ENCODE results near the gene THRSP. TPM values are rescaled to one million over a fixed set of nuclear protein-coding genes. Genes with fewer than 3 reads are reported as not detected.
"Not testable (repeated sequence)": the region's sequence is repeated elsewhere in the genome, so short reads cannot be mapped to it uniquely, and the experiment has no call there.

The THRSP gene
- total RNA-seq, 1 donor from 2014 or later, result not detected

DNA sequence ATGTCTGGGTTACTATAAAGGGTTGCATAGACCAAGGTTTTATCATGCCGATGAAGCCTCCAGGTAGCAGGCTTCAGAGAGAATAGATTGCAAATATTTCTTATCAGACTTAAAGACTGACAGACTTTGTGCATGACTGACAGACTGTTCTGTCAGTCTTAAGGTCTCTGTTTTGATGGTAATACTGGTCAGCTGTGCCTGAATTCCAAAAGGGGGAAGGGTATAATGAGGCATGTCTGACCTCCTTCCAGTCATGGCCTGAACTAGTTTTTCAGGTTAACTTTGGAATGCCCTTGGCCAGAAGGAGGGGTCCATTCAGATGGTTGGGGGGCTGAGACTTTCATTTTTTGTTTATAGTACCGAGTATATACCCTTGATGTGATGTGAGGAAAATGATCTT, 35.9 kb upstream of the THRSP start:
- H3K4me1 ChIP-seq, result peaks cover 6% of the 10 kb centered on the region
- TF ChIP-seq POLR2A (IDR thresholded peaks at IDR 0.05) (no peak), POLR2AphosphoS5 (IDR thresholded peaks at IDR 0.05; ENCODE audit: insufficient read depth in 1 of 2, low read depth in 1 of 2) (no peak)
- TF ChIP-seq, protein P1, sequence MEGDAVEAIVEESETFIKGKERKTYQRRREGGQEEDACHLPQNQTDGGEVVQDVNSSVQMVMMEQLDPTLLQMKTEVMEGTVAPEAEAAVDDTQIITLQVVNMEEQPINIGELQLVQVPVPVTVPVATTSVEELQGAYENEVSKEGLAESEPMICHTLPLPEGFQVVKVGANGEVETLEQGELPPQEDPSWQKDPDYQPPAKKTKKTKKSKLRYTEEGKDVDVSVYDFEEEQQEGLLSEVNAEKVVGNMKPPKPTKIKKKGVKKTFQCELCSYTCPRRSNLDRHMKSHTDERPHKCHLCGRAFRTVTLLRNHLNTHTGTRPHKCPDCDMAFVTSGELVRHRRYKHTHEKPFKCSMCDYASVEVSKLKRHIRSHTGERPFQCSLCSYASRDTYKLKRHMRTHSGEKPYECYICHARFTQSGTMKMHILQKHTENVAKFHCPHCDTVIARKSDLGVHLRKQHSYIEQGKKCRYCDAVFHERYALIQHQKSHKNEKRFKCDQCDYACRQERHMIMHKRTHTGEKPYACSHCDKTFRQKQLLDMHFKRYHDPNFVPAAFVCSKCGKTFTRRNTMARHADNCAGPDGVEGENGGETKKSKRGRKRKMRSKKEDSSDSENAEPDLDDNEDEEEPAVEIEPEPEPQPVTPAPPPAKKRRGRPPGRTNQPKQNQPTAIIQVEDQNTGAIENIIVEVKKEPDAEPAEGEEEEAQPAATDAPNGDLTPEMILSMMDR (IDR thresholded peaks at IDR 0.05), result no peak
- H3K27ac ChIP-seq, result no peak overlapping the region
- H3K4me3 ChIP-seq, result no peak overlapping the region
- H3K9me3 ChIP-seq, result no peaks in the 10 kb centered on the region
- intact Hi-C loops (cut with DNase I), result no loop called here
- H3K36me3 ChIP-seq, result no peaks in the 10 kb centered on the region
- no peak for DNase-seq (ENCODE audit: extremely low spot score in 2 of 2)
- no peaks in the 10 kb centered on the region for H3K27me3 ChIP-seq

DNA sequence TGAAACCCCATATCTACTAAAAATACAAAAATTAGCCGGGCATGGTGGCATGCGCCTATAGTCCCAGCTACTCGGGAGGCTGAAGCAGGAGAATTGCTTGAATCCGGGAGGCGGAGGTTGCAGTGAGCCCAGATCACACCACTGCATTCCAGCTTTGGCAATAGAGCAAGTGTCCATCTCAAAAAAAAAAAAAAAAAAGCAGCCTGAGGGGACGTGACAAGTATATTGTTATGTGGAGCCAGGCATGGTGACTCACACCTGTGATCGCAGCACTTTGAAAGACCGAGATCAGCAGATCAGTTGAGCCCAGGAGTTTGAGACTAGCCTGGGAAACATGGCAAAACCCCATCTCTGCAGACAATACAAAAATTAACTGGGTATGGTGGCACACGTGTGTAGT, 35.2 kb upstream of the THRSP start:
- H3K4me3 ChIP-seq; H3K9me3 ChIP-seq; H3K4me1 ChIP-seq; H3K27ac ChIP-seq; DNase-seq (ENCODE audit: extremely low spot score in 2 of 2); H3K36me3 ChIP-seq; H3K27me3 ChIP-seq; intact Hi-C loops (cut with DNase I): not testable (repeated sequence)

DNA sequence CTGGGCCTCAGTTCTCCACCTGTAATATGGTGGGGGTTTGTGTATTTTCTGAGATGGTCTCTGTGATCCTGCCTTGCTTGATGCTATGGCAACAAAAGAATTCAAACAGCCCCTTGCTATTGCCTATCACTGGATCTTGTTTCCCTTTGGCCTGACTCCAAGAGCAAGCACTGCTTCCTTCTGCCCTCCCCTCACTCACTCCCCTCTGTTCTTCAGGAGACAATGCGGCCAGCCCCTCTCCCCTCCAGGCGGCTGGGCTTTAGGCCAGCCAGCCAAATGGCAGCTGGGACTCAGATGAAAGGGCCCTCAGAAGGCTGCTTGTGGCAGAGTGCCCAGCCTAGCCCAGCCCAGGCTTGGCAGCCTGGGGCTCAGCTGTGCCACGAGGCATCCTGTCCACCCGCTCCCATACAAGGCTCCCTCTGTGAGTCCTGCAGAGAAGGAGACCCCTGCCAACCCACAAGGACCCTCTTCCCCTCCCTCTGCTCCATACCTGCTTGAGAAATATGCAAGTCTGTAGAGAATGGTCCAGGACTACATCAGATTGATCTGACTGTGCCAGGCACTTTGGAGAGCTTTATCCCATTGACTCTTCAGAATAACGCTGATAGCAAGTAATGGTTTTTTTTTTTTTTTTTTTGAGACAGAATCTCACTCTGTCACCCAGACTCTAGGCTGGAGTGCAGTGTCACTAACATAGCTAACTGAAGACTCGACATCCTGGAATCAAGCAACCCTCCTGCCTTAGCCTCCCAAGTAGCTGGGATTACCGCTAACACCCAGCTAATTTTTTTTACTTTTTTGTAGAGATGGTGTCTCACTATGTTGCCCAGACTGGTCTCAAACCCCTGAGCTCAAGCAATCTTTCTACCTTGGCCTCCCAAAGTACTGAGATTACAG, 33.0 kb upstream of the THRSP start:
- H3K36me3 ChIP-seq, result no peaks in the 10 kb centered on the region
- H3K9me3 ChIP-seq, result no peaks in the 10 kb centered on the region
- H3K4me3 ChIP-seq, result no peak overlapping the region
- TF ChIP-seq, protein P1 (IDR thresholded peaks at IDR 0.05), result no peak
- TF ChIP-seq POLR2A (IDR thresholded peaks at IDR 0.05) (no peak), POLR2AphosphoS5 (IDR thresholded peaks at IDR 0.05; ENCODE audit: insufficient read depth in 1 of 2, low read depth in 1 of 2) (no peak)
- peaks cover 6% of the 10 kb centered on the region for H3K4me1 ChIP-seq
- no peaks in the 10 kb centered on the region for H3K27me3 ChIP-seq
- no peak for DNase-seq (ENCODE audit: extremely low spot score in 2 of 2)
- intact Hi-C loops (cut with DNase I), result no loop called here
- H3K27ac ChIP-seq, result no peak overlapping the region

DNA sequence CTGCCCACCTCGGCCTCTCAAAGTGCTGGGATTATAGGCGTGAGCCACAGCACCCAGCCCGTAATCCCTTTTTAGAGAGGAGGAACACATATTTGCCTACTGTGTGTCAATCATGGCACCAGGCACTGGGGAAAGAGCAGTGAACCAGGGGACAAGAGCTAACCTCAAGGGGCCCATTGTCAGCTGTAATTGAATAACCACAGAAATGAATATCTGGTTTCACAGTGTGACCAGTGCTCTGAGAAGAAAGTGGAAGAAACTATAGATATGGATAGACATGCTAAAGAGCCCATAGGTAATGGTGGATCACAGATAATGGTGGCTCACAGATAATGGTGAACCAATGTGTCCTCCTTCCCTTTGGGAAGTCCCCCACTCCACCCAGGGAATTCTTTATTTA, 32.0 kb upstream of the THRSP start:
- Histone ChIP-seq H3K9me3 (no peaks in the 10 kb centered on the region), H3K27ac (no peak overlapping the region), H3K27me3 (no peaks in the 10 kb centered on the region), H3K36me3 (no peaks in the 10 kb centered on the region), H3K4me1 (peaks cover 6% of the 10 kb centered on the region), H3K4me3 (no peak overlapping the region)
- no peak for DNase-seq (ENCODE audit: extremely low spot score in 2 of 2)
- no peak for TF ChIP-seq POLR2A (IDR thresholded peaks at IDR 0.05)
- TF ChIP-seq, protein P1 (IDR thresholded peaks at IDR 0.05), result no peak
- TF ChIP-seq POLR2AphosphoS5 (IDR thresholded peaks at IDR 0.05; ENCODE audit: insufficient read depth in 1 of 2, low read depth in 1 of 2), result no peak
- intact Hi-C loops (cut with DNase I), result no loop called here

DNA sequence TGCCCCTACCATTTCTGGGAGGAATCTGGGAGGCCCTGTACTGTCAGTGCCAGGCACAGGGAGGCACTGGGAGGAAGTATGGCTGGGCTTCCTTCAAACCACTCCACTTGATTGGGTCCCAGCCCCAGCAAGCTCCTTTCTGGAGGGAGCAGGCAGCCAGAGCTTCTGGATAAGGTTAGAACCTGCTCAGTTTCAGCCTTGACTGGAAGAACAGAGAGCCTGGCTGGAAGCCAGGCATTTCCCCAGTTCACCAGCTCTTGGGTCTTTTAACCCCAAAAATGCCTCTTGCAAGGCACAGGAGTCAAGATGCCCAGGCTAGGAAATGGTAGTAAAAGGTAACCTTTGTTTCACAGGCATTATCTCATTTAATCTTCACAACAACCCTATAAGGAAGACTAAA, 31.6 kb upstream of the THRSP start:
- DNase-seq (ENCODE audit: extremely low spot score in 2 of 2), result no peak
- Histone ChIP-seq H3K4me3 (no peak overlapping the region), H3K36me3 (no peaks in the 10 kb centered on the region), H3K27ac (no peak overlapping the region), H3K4me1 (peaks cover 6% of the 10 kb centered on the region), H3K27me3 (no peaks in the 10 kb centered on the region), H3K9me3 (no peaks in the 10 kb centered on the region)
- no peak for TF ChIP-seq POLR2A (IDR thresholded peaks at IDR 0.05)
- no peak for TF ChIP-seq POLR2AphosphoS5 (IDR thresholded peaks at IDR 0.05; ENCODE audit: insufficient read depth in 1 of 2, low read depth in 1 of 2)
- TF ChIP-seq, protein P1 (IDR thresholded peaks at IDR 0.05), result no peak
- intact Hi-C loops (cut with DNase I), result no loop called here

Measured in vagina (tissue), 2 donors.